Posterior vena cava (tissue), 2 donors: Measurements from ENCODE around the gene EFNA4. TPM values are rescaled to one million over a fixed set of nuclear protein-coding genes. Genes with fewer than 3 reads are reported as not detected.

Experiments
- DNase-seq: peaks from one replicate; pipeline ENCODE4 v3.0.0-alpha.2; 2020; ENCODE audit warnings: low spot score
- intact Hi-C, 2 donors: fragments of 100-400 bp; cut with DNase I; formaldehyde crosslinking; loops; one replicate each; pipeline versions ENCODE4 v1.14.1 to v1.14.2; 2022 to 2023
- total RNA-seq, 2 donors: library from RNA; stranded (reverse); fragmentation: NEBNext Ultra II Directional; extraction: Animal tissue kit (Norgen Biotek cat#: 25700); gene quantifications; one replicate each; pipeline ENCODE4 v1.2.1, GENCODE V29; 2021
- donor health status: DM: yes; HTN: yes; CAD: no.
- donor health status: DM: yes; HTN: yes; CAD: no.

EFNA4 gene
- total RNA-seq, 2 donors from 2014 or later: 2.0 to 2.6 TPM

DNA sequence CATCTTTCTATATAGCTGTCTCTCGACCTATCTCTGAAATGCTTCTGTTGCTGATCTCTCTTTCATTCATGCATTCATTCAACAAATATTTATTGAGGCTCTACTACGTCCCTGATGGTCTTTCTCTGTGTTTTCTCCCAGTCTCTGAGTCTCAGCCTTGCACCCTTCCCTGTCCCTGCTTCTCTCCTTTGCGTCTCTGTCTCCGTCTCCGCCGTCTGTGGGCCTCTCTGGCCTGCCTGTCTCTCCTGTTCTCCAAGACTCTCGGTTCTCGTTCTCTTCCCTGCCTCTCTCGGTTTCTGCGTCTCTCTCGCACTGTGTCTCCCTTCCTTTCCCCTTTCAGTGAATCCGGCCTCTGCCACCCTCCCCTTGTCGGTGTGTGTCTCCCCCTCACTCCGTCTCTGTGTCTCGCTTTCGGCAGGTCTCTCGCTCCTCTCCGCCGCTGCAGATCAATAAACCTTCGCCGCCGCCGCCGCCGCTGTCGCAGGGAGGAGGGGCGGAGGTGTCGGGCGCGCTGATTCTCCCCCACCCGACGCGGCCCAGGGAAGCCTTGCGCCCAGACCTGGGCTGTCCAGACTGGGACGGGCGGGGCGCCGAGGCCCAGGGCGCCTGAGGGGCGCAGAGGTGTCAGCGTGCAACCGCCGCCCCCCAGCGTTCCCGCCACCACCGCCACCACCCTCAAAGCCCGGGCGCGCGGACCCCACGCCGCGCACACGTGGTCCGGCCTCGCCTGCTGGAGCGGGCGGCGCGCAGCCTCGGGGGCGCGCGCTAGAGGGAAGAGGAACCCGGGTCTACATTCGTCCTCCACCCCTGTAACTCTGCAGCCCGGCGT, 18.1 kb downstream of the EFNA4 start:
- intact Hi-C loops: no loop called here
- DNase-seq: no peak

DNA sequence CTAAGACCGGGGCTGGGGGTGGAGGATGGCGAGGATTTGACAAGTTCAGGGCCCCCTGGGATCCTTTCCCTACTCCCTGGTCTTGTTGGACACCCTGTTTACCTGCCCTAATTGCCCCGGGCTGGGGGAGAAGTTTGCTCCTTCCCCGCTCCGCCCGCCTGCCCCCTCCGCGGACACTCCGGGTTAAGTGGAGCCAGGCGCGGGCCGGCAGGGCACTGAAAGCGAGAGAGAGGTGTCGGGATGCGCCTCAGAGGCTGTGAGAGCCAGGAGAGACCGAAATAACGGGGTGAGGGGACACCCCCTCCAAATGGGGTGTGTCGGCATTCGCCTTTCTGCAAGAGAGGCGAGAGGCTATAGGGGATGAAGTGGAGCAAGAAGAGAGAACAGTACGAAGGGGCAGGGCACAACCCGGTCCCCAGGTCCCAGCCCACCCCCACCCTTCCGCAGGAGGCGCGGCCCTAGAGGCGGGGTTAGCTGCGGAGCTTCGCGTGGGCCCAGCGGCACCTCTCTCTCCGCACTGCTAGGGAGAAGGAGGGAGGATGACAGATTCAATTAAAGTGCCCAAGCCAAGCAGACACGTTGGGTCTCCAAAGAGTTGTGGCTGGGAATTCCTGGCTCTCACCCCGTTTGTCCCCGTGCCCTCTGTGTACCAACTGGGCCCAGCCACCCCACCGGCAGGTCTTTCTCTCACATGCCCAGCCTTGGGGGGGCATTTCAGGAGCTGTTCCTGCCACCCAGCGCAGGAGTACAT, 18.9 kb downstream of the EFNA4 start:
- intact Hi-C loops: no loop called here
- no peak for DNase-seq

DNA sequence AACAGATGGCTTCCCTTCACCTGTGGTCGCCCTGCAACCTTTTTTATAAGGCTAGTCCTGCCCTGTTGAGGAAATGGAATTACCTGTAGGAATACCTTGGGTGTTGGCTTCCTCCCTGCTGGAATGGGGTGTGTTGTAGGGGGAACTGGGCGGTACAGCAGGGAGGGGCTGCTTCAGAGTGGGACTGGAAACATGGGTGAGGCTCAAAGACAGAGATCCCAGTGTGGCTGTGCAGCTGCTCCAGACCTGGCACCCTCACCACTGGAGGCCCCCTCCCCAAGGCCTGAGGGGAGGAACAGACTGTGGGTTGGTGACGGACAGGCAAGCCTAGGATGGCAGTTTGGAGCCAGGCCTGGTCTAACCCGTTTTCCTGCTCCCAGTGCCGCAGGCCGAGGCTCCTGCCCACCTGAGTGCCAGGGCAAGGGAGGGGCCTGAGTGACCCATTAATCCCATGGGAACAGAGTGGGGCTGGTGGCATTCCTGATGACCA, 19.6 kb downstream of the EFNA4 start:
- DNase-seq: no peak
- intact Hi-C loops: no loop called here

GRCh38 chr1:155083865-155084721, 20.6 kb downstream of the EFNA4 start:
- intact Hi-C loops: loop anchor here in 1 of 2 donors (2.0 kb wide), 1 partner anchor 39 kb away; no protein-coding TSS in a partner anchor
- no peak for DNase-seq

- intact Hi-C loops: loop anchor here in 1 of 2 donors (2.0 kb wide), 1 partner anchor 40 kb away; no protein-coding TSS in a partner anchor
- peak; percentile 97 for DNase-seq
Measured at GRCh38 chr1:155084722-155085503, 21.4 kb downstream of the EFNA4 start.

DNA sequence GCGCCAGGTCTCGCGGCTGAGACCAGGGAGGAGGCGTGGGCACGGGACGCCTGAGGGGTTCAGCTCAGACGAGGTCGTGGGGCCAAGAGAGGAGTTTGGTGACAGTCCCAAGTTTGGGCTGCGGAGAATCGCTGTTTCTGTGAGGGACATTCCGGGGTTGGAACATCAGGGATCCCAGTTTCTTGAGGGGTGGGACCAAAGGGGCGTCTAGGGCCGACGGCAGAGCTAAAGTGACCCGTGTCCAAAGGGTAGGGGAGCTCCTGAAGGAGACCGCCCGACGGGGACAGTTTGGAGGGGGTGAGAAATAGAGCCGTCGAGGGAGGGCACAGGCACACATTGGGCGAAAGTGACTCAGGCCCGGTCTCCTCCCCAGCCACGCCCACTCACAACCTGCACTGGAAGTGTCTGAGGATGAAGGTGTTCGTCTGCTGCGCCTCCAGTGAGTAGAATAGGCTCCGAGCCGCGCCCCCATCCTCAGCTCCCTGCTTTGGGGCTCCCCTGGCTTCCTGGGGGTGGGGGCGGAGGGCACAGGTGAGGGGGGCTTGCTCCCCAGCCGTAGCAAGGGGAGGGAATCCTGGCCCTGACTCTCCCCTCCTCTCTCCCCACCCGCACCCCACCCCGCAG, 22.1 kb downstream of the EFNA4 start:
- intact Hi-C loops: loop anchor here in 1 of 2 donors (2.0 kb wide), 1 partner anchor 41 kb away; no protein-coding TSS in a partner anchor
- peak; percentile 87 for DNase-seq

DNA sequence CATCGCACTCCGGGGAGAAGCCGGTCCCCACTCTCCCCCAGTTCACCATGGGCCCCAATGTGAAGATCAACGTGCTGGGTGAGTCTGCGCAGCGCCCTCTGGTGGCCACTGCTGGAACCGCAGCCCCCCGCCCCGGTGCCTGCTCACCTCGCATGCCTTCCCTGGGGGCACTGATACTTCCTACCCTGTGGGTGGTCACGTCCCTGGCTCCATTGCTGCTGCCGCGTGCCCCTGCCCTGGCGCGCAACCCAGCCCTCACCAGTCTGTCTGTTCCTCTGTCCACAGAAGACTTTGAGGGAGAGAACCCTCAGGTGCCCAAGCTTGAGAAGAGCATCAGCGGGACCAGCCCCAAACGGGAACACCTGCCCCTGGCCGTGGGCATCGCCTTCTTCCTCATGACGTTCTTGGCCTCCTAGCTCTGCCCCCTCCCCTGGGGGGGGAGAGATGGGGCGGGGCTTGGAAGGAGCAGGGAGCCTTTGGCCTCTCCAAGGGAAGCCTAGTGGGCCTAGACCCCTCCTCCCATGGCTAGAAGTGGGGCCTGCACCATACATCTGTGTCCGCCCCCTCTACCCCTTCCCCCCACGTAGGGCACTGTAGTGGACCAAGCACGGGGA, 22.7 kb downstream of the EFNA4 start:
- DNase-seq: peak; percentile 91
- intact Hi-C loops: no loop called here

DNA sequence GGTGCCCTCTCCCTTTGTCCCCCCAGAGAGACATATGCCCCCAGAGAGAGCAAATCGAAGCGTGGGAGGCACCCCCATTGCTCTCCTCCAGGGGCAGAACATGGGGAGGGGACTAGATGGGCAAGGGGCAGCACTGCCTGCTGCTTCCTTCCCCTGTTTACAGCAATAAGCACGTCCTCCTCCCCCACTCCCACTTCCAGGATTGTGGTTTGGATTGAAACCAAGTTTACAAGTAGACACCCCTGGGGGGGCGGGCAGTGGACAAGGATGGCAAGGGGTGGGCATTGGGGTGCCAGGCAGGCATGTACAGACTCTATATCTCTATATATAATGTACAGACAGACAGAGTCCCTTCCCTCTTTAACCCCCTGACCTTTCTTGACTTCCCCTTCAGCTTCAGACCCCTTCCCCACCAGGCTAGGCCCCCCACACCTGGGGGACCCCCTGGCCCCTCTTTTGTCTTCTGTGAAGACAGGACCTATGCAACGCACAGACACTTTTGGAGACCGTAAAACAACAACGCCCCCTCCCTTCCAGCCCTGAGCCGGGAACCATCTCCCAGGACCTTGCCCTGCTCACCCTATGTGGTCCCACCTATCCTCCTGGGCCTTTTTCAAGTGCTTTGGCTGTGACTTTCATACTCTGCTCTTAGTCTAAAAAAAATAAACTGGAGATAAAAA, 23.5 kb downstream of the EFNA4 start:
- intact Hi-C loops: no loop called here
- DNase-seq: no peak

- DNase-seq: peak; percentile 94
- intact Hi-C loops: loop anchor here (1.0 to 5.0 kb wide), 4 partner anchors 36 to 76 kb away; partner anchors contain the start of gene EFNA1 (in 1 of the 2)
Measured at GRCh38 chr1:155091071-155092051, 27.8 kb downstream of the EFNA4 start.

DNA sequence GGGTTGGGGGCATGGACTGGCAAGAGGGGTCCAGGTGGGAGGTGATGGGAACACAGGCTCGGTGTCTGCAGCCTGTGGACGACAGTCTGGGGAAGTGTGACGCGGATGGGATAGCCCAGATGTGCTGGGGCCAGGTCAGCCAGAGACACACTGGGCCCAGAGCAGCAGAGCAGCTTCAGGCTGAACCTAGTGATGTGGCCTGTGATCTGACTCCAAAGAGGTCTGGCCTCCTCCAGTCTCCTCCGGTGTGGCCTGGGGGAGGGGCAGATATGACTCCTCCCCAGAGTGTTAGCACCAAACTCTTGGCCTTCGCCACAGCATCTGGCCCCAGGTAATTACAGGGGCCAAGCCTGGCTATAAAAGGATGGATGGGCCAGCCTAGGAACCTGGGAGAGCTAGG, 28.6 kb downstream of the EFNA4 start:
- no peak for DNase-seq
- intact Hi-C loops: loop anchor here (1.0 to 5.0 kb wide), 4 partner anchors 35 to 75 kb away; partner anchors contain the start of gene EFNA1 (in 1 of the 2)

GRCh38 chr1:155092641-155093040, 29.1 kb downstream of the EFNA4 start:
- intact Hi-C loops: loop anchor here (1.0 to 5.0 kb wide), 4 partner anchors 35 to 75 kb away; partner anchors contain the start of gene EFNA1 (in 1 of the 2)

GRCh38 chr1:155093911-155094621, 30.5 kb downstream of the EFNA4 start:
- intact Hi-C loops: loop anchor here (2.0 to 5.0 kb wide), 3 partner anchors 33 to 73 kb away; partner anchors contain the start of gene EFNA1 (in 1 of the 2)

More at GRCh38 chr1:155092641-155093040, 29.1 kb downstream of the EFNA4 start:
- DNase-seq: no peak

GRCh38 chr1:155094622-155094948, 31.0 kb downstream of the EFNA4 start:
- DNase-seq: no peak
- intact Hi-C loops: loop anchor here (5.0 kb wide), 2 partner anchors 33 to 73 kb away; partner anchors contain the start of gene EFNA1 (in 1 of the 2)

More at GRCh38 chr1:155093911-155094621, 30.5 kb downstream of the EFNA4 start:
- no peak for DNase-seq

- intact Hi-C loops: loop anchor here in 1 of 2 donors (5.0 kb wide), 1 partner anchor 1012 kb away; no protein-coding TSS in a partner anchor
- DNase-seq: no peak
Measured at GRCh38 chr1:155099331-155099730, 35.8 kb downstream of the EFNA4 start.

DNA sequence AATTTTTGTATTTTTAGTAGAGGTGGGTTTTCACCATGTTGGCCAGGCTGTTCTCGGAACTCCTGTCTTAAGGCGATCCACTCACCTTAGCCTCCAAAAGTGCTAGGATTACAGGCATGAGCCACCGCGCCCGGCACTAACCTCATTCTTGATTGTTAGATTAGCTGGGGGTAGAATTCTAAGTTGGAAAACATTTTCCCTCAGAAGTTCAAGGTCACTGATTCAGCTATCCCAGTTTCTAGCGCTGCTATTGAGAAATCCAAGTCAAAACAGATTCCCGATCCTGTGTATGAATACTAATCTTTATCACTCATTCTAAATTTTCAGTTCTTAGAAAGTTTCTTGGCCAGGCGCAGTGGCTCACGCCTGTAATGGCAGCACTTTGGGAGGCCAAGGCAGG, 39.8 kb downstream of the EFNA4 start:
- intact Hi-C loops: no loop called here
- DNase-seq: no peak
